GM10266 (cell line): Measurements from ENCODE around the gene SLC39A11.
"Not testable (repeated sequence)": the region's sequence is repeated elsewhere in the genome, so short reads cannot be mapped to it uniquely, and the experiment has no call there.

Experiments used
- DNase-seq: peaks from one replicate; pipeline ENCODE4 v3.0.0; 2012; ENCODE audit errors: extremely low spot score
- TF ChIP-seq, protein P1 (sequence below): IDR thresholded peaks from 2 replicates; pipeline ENCODE4 v1.5.1; 2012; ENCODE audit warnings: mild to moderate bottlenecking, low read depth; ENCODE audit not compliant: control insufficient read depth, insufficient read depth; ENCODE audit errors: missing control alignments

Gene SLC39A11

DNA sequence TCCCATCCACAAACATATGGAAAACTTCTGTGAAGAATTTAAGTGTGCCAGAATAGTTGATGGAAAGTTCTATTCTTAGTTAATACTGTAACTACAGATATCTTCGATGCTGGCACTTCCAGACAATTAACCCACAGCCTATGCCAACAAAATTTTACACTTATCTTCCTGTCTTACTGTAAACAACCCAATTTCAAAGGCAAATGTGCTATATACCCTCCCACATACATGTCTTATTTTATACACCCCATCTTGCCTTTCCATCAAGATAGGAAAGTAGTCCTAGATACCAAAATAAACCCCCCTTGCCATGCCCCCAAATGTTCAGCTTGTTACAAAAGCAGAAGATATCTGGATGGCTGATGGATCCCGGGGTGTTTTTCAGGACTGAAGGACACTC, 306.3 kb downstream of the SLC39A11 start:
- TF ChIP-seq, protein P1, sequence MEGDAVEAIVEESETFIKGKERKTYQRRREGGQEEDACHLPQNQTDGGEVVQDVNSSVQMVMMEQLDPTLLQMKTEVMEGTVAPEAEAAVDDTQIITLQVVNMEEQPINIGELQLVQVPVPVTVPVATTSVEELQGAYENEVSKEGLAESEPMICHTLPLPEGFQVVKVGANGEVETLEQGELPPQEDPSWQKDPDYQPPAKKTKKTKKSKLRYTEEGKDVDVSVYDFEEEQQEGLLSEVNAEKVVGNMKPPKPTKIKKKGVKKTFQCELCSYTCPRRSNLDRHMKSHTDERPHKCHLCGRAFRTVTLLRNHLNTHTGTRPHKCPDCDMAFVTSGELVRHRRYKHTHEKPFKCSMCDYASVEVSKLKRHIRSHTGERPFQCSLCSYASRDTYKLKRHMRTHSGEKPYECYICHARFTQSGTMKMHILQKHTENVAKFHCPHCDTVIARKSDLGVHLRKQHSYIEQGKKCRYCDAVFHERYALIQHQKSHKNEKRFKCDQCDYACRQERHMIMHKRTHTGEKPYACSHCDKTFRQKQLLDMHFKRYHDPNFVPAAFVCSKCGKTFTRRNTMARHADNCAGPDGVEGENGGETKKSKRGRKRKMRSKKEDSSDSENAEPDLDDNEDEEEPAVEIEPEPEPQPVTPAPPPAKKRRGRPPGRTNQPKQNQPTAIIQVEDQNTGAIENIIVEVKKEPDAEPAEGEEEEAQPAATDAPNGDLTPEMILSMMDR: no peak
- DNase-seq: no peak

DNA sequence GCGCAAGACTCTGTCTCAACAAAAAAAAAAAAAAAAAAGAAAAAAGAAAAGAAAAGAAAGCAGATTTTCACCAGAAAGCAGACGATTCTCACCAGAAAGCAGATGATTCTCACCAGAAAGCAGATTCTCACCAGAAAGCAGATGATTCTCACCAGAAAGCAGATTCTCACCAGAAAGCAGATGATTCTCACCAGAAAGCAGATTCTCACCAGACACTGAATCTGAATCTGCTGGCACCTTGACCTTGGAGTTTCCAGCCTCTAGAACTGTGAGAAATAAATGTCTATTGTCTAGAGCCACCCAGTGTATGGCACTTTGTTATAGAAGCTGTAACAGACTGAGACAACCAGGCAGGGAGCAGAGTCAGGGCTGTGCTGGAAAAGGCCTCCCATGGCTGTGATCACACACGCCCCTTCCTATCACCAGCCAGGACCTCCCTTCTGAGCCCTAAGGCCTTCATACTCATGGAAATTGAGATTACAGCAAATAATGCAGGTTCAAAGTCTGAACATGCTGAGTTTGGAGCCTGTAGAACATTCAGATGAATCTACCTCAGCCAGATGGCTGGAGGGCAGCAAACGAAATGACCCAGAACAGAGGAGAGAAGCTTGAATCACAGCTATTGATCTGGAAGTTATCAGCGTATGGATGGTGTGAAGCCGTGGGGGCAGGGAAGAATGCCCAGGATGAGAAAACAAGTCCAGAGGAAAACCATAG, 309.3 kb downstream of the SLC39A11 start:
- no peak for DNase-seq
- TF ChIP-seq, protein P1: no peak

DNA sequence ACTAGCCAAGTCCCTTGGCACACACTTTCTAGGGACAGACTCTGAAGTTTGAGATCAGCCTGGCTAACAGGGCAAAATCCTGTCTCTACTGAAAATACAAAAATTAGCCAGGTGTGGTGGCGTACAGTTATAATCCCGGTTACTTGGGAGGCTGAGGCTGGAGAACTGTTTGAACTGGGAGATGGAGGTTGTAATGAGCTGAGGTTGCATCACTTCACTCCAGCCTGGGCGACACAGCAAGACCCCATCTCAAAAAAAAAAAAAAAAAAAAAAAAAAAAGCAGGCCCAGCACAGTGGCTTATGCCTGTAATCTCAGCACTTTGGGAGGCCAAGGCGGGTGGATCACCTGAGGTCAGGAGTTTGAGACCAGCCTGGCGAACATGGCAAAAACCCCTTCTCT, 310.1 kb downstream of the SLC39A11 start:
- not testable (repeated sequence) for DNase-seq

DNA sequence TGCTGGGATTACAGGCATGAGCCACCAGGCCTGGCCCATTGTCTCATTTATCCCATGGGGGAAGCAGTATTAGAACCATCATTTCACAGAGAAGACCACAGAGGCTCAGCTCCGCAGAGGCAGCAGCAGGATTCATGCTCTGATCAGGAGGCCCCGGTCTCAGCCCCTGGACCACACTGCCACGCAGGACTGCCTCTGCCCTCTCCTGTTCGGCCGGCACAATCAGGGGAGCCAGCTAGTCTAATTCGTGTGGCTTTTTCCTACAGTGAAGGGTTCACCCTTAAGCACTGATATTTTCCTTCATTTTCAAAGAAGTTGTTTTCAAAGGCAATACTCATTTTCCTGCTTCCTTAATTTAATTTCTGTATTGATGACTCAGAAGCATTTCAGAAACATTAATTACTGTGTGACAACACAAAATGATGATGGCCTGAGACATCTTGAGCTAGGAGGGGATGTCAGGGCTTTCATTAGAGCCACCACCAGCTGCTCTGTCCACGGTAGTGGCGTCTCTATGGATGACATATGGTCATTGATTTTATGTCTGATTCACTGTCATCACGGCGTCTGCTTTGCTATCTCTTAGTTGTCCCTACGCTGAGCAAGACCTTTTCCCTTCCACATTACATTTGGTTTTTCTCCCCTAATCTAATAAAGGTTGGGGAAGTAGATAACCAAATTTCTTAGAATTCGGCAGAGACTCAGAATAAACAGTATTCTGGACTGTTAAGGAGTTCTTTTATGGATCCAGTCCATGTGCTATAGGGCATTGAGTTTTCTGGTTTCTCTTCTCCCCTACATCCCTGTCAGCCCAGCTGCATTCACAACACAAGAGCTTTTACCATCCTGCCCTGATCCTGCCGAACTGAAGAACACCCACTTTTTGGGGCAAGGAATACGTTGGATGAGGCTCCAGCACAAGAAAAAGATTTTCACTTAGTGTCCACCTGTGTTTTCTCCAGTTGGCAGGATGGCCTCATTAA, 314.0 kb downstream of the SLC39A11 start:
- TF ChIP-seq, protein P1: no peak
- DNase-seq: no peak

DNA sequence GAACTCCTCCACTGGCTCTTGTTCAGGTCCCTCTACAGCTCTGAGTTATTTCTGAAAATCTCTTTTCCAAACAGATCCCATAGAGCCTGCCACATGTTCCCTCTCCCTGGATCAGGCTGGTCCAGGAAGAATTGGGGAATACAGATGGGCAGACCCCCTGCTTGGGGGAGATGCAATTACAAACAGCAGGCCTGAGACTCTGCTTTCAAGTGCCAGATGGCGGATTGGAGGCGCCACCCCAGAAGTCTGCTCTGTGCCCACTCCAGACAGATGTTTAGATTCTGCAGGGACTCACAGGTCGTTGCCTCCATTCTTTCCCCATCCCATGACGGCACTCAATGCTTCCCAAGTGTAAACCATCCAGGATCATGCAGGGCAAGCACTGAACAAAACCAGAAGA, 316.6 kb downstream of the SLC39A11 start:
- TF ChIP-seq, protein P1: no peak

DNA sequence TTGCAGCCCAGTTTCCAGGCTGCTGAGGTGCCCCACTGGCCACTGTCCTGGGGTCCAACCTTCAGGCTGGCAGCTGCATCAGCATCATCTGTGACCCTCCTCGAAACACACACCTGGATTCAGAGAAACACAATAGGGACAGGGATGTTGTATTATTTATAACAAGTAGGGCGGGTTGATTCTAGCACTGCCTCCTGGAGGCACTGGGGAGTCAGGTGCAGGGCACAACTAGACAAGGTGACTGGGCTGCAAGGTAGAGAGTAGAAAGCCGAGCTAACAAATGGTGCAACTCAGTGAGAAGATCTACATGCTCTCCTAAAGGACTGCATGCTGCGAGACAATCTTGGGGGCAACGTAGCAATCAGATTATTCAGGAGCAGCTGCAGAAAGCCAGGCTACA, 317.3 kb downstream of the SLC39A11 start:
- DNase-seq: no peak
- TF ChIP-seq, protein P1: no peak

More for the DNA sequence above, 316.6 kb downstream of the SLC39A11 start:
- DNase-seq: no peak

DNA sequence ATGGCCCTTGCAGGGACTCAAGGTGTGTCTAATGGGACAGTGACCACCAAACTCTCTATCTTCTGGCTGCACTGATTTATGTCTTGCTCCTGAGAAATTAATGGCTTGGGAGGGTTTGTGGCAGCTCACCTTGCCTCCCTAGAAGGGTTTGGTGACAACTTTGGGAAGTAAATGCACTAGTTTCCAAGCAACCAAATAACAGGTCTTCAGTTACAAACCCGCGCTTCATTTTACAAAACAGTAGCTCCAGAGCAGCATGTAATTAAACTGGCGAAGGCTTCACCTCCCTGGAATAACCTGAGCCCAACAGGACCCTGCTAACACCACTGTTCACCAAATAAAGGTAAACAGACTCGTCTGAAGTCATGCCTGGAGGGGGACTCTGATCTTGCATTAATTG, 318.3 kb downstream of the SLC39A11 start:
- DNase-seq: no peak
- TF ChIP-seq, protein P1: no peak

DNA sequence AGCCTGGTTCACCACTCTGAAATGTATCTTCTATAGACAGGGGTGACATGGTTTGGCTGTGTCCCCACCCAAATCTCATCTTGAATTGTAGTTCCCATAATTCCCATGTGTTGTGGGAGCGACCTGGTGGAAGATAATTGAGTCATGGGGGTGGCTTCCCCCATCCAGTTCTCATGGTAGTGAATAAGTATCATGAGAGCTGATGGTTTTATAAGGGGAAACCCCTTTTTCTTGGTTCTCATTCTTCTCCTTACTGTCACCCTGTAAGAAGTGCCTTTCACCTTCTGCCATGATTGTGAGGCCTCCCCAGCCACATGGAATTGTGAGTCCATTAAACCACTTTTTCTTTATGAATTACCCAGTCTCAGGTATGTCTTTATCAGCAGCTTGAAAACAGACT, 319.3 kb downstream of the SLC39A11 start:
- not testable (repeated sequence) for DNase-seq
